Gastroesophageal sphincter (tissue), 4 donors: ENCODE results near the gene TRIOBP. TPM values are rescaled to one million over a fixed set of nuclear protein-coding genes. Genes with fewer than 3 reads are reported as not detected.

Source experiments
- ATAC-seq: fragments of 150-250 bp; one replicate; pipeline ENCODE4 v1.9.1; 2016; ENCODE audit warnings: mild to moderate bottlenecking, moderate library complexity
- H3K27ac ChIP-seq, 4 donors: fragments of 200-600 bp; sonication (generic) in 3 of 4; 1 replicate in 3 of 4; 2 replicates in 1 of 4; pipeline ENCODE4 v1.5.1; 2016 to 2019
- H3K27me3 ChIP-seq: fragments of 200-600 bp; sonication (generic); one replicate; pipeline ENCODE4 v1.5.1; 2019
- H3K36me3 ChIP-seq, 2 donors: fragments of 200-600 bp; sonication (generic); one replicate each; pipeline ENCODE4 v1.5.1; 2019; ENCODE audit warnings: control low read depth in 1 of 2
- H3K4me1 ChIP-seq, 3 donors: fragments of 200-600 bp; sonication (generic); 1 replicate in 2 of 3; 2 replicates in 1 of 3; pipeline ENCODE4 v1.5.1; 2016 to 2019; ENCODE audit warnings: control low read depth in 2 of 3
- H3K4me3 ChIP-seq, 2 donors: fragments of 200-600 bp; sonication (generic); one replicate each; pipeline ENCODE4 v1.5.1; 2019; ENCODE audit warnings: mild to moderate bottlenecking in 1 of 2, moderate library complexity in 1 of 2
- H3K9me3 ChIP-seq, 3 donors: fragments of 200-600 bp; sonication (generic); one replicate each; pipeline ENCODE4 v1.5.1; 2017 to 2019; ENCODE audit warnings: control low read depth in 2 of 3
- CTCF ChIP-seq, 4 experiments: fragments of 200-600 bp in 2 of 4; fragments of 450-650 bp in 2 of 4; sonication (generic) in 1 of 4; IDR thresholded peaks; one replicate each; pipeline ENCODE4 v1.5.1; 2017 to 2019; ENCODE audit warnings: antibody characterized with exemption in 4 of 4, mild to moderate bottlenecking in 2 of 4, moderate library complexity in 2 of 4
- EP300 ChIP-seq: sonication (generic); formaldehyde crosslinking; IDR thresholded peaks from one replicate; pipeline ENCODE4 v1.6.1; 2017; ENCODE audit warnings: antibody characterized with exemption, mild to moderate bottlenecking
- POLR2A ChIP-seq, 2 donors: fragments of 450-650 bp; IDR thresholded peaks; one replicate each; pipeline ENCODE4 v1.6.1; 2017; ENCODE audit warnings: antibody characterized with exemption in 2 of 2, mild to moderate bottlenecking in 2 of 2, moderate library complexity in 1 of 2
- POLR2AphosphoS5 ChIP-seq: sonication (generic); formaldehyde crosslinking; IDR thresholded peaks from one replicate; pipeline ENCODE4 v1.6.1; 2017; ENCODE audit warnings: antibody characterized with exemption
- WGBS, 2 donors: methylation state at CpG; one replicate each; pipeline ENCODE4 v1.1.5; 2018; ENCODE audit warnings: low coverage in 1 of 2; 5-methylcytosine and 5-hydroxymethylcytosine counted together
- total RNA-seq, 4 donors: library from RNA; depleted of rRNA; stranded (reverse); fragments of >200 nt; gene quantifications; one replicate each; pipeline ENCODE4 v1.1.0, GENCODE V29; 2016

Gene TRIOBP
- total RNA-seq, 4 donors from 2014 or later: 128 to 234 (median 137) TPM

DNA sequence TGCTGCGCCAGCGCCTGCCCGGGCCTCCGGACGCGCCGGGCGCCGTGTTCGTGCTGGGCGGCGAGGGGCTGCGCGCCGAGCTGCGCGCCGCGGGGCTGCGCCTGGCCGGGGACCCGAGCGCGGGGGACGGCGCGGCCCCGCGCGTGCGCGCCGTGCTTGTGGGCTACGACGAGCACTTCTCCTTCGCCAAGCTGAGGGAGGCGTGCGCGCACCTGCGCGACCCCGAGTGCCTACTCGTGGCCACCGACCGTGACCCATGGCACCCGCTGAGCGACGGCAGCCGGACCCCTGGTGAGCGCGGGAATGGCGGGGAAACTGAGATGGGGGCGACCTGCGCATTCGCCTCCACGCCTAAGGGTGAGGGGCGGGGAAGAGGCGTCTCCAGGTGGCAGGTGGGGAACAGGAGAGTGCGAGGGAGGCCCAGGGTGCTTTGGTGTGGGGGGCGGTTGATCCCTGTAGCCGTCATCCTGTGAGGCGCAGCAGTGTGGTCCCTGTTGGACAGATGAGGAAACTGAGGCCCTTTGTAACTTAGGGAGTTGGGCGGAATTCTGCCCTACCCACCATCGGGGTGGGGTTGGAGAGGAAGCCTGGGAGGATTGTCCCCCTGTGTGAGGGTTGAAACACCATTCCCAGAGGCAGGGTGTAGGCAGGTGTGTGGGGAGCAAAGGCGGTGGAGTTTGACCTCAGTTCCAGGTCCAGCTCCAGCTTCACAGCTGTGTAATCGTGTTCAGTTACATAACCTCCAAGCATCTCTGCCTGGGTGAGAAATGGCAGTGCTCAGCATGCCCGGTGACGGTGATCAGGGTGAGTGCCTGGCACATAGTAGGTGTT is 37.6 kb upstream of the TRIOBP start:
- Histone ChIP-seq H3K4me3 (peak overlapping the region; percentile 41 to 75), H3K36me3 (no peaks in the 10 kb centered on the region), H3K4me1 (peaks cover 0 to 53% (median 28%) of the 10 kb centered on the region in 3 donors), H3K9me3 (no peaks in the 10 kb centered on the region), H3K27ac (peak overlapping the region in 3 of 4 donors; percentile 85 to 88 (median 85)), H3K27me3 (no peaks in the 10 kb centered on the region)
- TF ChIP-seq POLR2AphosphoS5 (no peak), CTCF (IDR thresholded peaks at IDR 0.05) (no peak), POLR2A (IDR thresholded peaks at IDR 0.05) (no peak), EP300 (no peak)
- ATAC-seq: no peak
- 10 to 13% methylated on average over 3 to 5 of the region's 68 CpGs for WGBS, 2 donors

GRCh38 chr22:37659897-37660708 is 36.7 kb upstream of the TRIOBP start:
- Histone ChIP-seq H3K36me3 (peaks cover 0 to 3% of the 10 kb centered on the region in 2 donors), H3K4me1 (peaks cover 0 to 53% (median 28%) of the 10 kb centered on the region in 3 donors), H3K4me3 (peak overlapping the region in 1 of 2 donors; percentile 75), H3K27ac (peak overlapping the region in 3 of 4 donors; percentile 85 to 88 (median 85)), H3K9me3 (no peaks in the 10 kb centered on the region), H3K27me3 (no peaks in the 10 kb centered on the region)
- WGBS, 2 donors: 68 to 70% methylated on average over 2 to 6 of the region's 14 CpGs
- ATAC-seq: no peak
- TF ChIP-seq POLR2A (IDR thresholded peaks at IDR 0.05) (no peak), POLR2AphosphoS5 (no peak), CTCF (IDR thresholded peaks at IDR 0.05) (no peak), EP300 (no peak)

DNA sequence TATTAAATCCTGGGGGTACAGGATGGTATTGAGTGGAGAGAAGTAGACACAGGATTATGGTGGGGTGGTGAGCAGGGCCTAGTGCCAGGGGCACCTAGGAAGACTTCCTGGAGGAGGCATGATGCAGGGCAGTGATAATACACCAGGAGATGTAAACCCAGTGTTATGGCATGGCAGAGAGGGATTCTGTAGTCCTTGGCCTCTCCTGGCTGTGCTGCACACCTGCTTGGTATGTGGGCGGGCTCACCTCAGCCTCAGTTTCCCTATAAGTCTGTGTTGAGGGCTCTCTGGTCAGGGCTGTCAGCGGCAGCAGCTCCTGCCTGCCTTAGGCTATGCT is 36.2 kb upstream of the TRIOBP start:
- Histone ChIP-seq H3K36me3 (peaks cover 0 to 9% of the 10 kb centered on the region in 2 donors), H3K27me3 (no peaks in the 10 kb centered on the region), H3K9me3 (no peaks in the 10 kb centered on the region), H3K4me3 (no peak overlapping the region), H3K27ac (peak overlapping the region in 3 of 4 donors; percentile 85 to 87 (median 85)), H3K4me1 (peaks cover 0 to 53% (median 28%) of the 10 kb centered on the region in 3 donors)
- ATAC-seq: no peak
- no peak for TF ChIP-seq EP300
- TF ChIP-seq POLR2A (IDR thresholded peaks at IDR 0.05): no peak
- no peak for TF ChIP-seq POLR2AphosphoS5
- TF ChIP-seq CTCF (IDR thresholded peaks at IDR 0.05): no peak
- no CpG with 5 or more reads among the region's 2 CpGs for WGBS, 2 donors

DNA sequence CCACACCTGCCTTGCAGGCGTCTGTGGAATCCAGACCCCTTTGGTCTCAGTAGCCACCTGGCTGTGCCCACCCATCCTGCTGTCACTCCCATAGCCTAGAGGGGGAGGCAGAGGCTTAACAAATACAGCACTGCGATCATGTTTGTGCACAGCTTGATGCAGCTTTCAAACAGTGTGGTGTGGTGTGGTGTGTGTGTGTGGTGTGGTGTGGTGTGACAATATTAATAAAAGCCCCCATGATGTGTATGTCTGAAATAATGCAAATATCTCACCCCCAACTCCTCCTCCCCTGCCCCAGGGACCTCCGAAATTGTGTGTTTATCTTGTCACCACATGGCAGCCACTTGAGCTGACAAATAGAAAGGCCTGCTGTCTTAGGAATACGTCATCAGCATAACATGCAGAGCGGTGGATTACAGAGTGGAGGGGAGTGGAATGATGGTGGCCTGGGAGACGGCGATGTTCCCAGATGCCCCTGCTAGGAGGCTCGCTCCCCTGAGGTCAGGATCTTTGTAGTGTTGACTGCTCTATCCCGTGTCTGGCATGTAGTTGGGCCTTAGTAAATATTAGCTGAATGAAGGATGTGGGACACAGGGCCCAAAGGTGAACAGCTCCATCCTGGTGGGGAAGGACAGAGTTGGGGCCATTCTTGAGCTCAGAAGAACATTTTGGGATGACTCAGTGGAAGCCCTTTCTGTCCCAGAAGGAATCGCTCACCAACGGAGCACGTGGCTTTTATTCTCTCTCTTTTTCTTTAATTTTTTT is 35.5 kb upstream of the TRIOBP start:
- H3K9me3 ChIP-seq: no peaks in the 10 kb centered on the region
- H3K27ac ChIP-seq: peak overlapping the region; percentile 30 to 87 (median 85)
- no peak overlapping the region for H3K4me3 ChIP-seq
- 15 to 25% methylated on average over 5 to 7 of the region's 12 CpGs for WGBS, 2 donors
- TF ChIP-seq POLR2A (IDR thresholded peaks at IDR 0.05): no peak
- TF ChIP-seq CTCF (IDR thresholded peaks at IDR 0.05): peak in 3 of 4 experiments; percentile 43 to 68 (median 54)
- no peaks in the 10 kb centered on the region for H3K27me3 ChIP-seq
- peaks cover 0 to 16% of the 10 kb centered on the region in 2 donors for H3K36me3 ChIP-seq
- H3K4me1 ChIP-seq: peaks cover 0 to 53% (median 28%) of the 10 kb centered on the region in 3 donors
- no peak for ATAC-seq
